Cardiac fibroblast (primary cell): ENCODE measurements around the gene DNAJC4.
A peak's percentile ranks its signal among the peaks of the same experiment; 100 is the strongest.

ENCODE experiments used
- DNase-seq, 2 donors: peaks; one replicate each; pipeline versions ENCODE4 v3.0.0 to v3.0.0-alpha.2; 2010; ENCODE audit warnings: low read depth in 2 of 2
- H3K4me3 ChIP-seq, 2 donors: replicated peaks in 1 of 2; 1 replicate in 1 of 2; 2 replicates in 1 of 2; pipeline ENCODE4 v1.5.1; 2011; ENCODE audit warnings: low read depth in 2 of 2, low read length in 2 of 2, mild to moderate bottlenecking in 2 of 2, moderate library complexity in 1 of 2
- CTCF ChIP-seq: IDR thresholded peaks from one replicate; pipeline ENCODE4 v1.5.1; 2011; ENCODE audit warnings: low read depth, mild to moderate bottlenecking, low read length, inconsistent platforms

Gene DNAJC4

GRCh38 chr11:64230171-64230984, at the start of gene DNAJC4:
Gene DNAJC4, plus strand, starts transcription at chr11:64230548. Its CDS starts 307 bp downstream, at chr11:64230855.
- DNase-seq = peak; percentile 83 to 90
- TF ChIP-seq CTCF = no peak
- H3K4me3 ChIP-seq = peak within 1 kb of the TSS; percentile 73

GRCh38 chr11:64180891-64181290, 49.5 kb upstream of the DNAJC4 start:
- DNase-seq = no peak
- no peak for TF ChIP-seq CTCF
- H3K4me3 ChIP-seq = no peak overlapping the region

GRCh38 chr11:64181506-64182411, 48.6 kb upstream of the DNAJC4 start:
- peak overlapping the region in 1 of 2 donors; percentile 2 for H3K4me3 ChIP-seq
- TF ChIP-seq CTCF = no peak
- DNase-seq = peak; percentile 93

- H3K4me3 ChIP-seq = no peak overlapping the region
- no peak for TF ChIP-seq CTCF
- DNase-seq = no peak
Observed at GRCh38 chr11:64183890-64184289, 46.5 kb upstream of the DNAJC4 start.

- peak; percentile 88 to 91 for DNase-seq
- H3K4me3 ChIP-seq = peak overlapping the region; percentile 64 to 75
- peak; percentile 46 for TF ChIP-seq CTCF
Observed at GRCh38 chr11:64185175-64185692, 45.1 kb upstream of the DNAJC4 start.

- peak within 1 kb of the TSS; percentile 64 to 75 for H3K4me3 ChIP-seq
- TF ChIP-seq CTCF = peak; percentile 53
- DNase-seq = peak; percentile 100
Observed at GRCh38 chr11:64185693-64186491, 44.5 kb upstream of the DNAJC4 start, which contains the start of gene STIP1. Gene STIP1, plus strand, starts transcription at chr11:64186171. Its CDS starts 91 bp downstream, at chr11:64186262.
